Body of pancreas (tissue), 4 donors: Measurements from ENCODE around the gene PCDHA3. TPM values are rescaled to one million over a fixed set of nuclear protein-coding genes. Genes with fewer than 3 reads are reported as not detected.
"Not testable (repeated sequence)": the region's sequence is repeated elsewhere in the genome, so short reads cannot be mapped to it uniquely, and the experiment has no call there.

Experiments
- ATAC-seq: fragments of 150-250 bp; one replicate; pipeline ENCODE4 v1.9.1; 2016
- DNase-seq, 4 donors: peaks; one replicate each; pipeline ENCODE4 v3.0.0-alpha.2; 2019
- H3K27ac ChIP-seq, 4 donors: fragments of 200-600 bp; sonication (generic); 1 replicate in 3 of 4; 2 replicates in 1 of 4; pipeline versions ENCODE4 v1.5.1 to v1.6.1; 2016 to 2019; ENCODE audit warnings: mild to moderate bottlenecking in 1 of 4, mixed read lengths in 1 of 4, moderate library complexity in 1 of 4
- H3K27me3 ChIP-seq, 2 donors: fragments of 200-600 bp; sonication (generic); one replicate each; pipeline ENCODE4 v1.6.0; 2016; ENCODE audit warnings: mild to moderate bottlenecking in 1 of 2
- H3K36me3 ChIP-seq, 2 donors: fragments of 200-600 bp; sonication (generic); replicated peaks in 1 of 2; 2 replicates each; pipeline ENCODE4 v1.5.1; 2016; ENCODE audit warnings: low read depth in 2 of 2; ENCODE audit not compliant: insufficient read depth in 1 of 2
- H3K4me1 ChIP-seq: fragments of 200-600 bp; sonication (generic); one replicate; pipeline ENCODE4 v1.6.0; 2016
- H3K4me3 ChIP-seq, 2 donors: fragments of 200-600 bp; sonication (generic); 1 replicate in 1 of 2; 2 replicates in 1 of 2; pipeline ENCODE4 v1.5.1; 2016 to 2019
- H3K9me3 ChIP-seq, 3 donors: fragments of 200-600 bp; sonication (generic); 1 replicate in 2 of 3; 2 replicates in 1 of 3; pipeline ENCODE4 v1.5.1; 2016
- CTCF ChIP-seq, 7 experiments: fragments of 450-650 bp in 4 of 7; fragments of 200-600 bp in 3 of 7; sonication (generic) in 3 of 7; IDR thresholded peaks; one replicate each; pipeline ENCODE4 v1.5.1; 2016 to 2019; ENCODE audit warnings: antibody characterized with exemption in 7 of 7
- POLR2A ChIP-seq, 3 donors: fragments of 450-650 bp; IDR thresholded peaks; one replicate each; pipeline ENCODE4 v1.6.1; 2016; ENCODE audit warnings: antibody characterized with exemption in 3 of 3, mild to moderate bottlenecking in 2 of 3
- WGBS, 2 donors: methylation state at CpG; one replicate each; pipeline ENCODE4 v1.1.5; 2017; 5-methylcytosine and 5-hydroxymethylcytosine counted together
- intact Hi-C: fragments of 100-400 bp; cut with DNase I; formaldehyde crosslinking; loops from one replicate; pipeline ENCODE4 v1.15.1; 2023
- total RNA-seq, 2 donors: library from RNA; depleted of rRNA; stranded (reverse); fragments of >200 nt; gene quantifications; one replicate each; pipeline ENCODE4 v1.1.0, GENCODE V29; 2016

The PCDHA3 gene
- total RNA-seq, 2 donors from 2014 or later = 0.99 to 1.0 TPM

GRCh38 chr5:140828362-140828737 lies 27.5 kb downstream of the PCDHA3 start:
- no peak overlapping the region for H3K27ac ChIP-seq
- peak in 3 of 7 experiments; percentile 5 to 10 (median 6) for TF ChIP-seq CTCF (IDR thresholded peaks at IDR 0.05)
- TF ChIP-seq POLR2A (IDR thresholded peaks at IDR 0.05) = no peak
- DNase-seq (no peak), ATAC-seq (no peak)
- WGBS, 2 donors = 18 to 22% methylated on average over 9 to 18 of the region's 18 CpGs
- intact Hi-C loops = no loop called here
- no peak overlapping the region for H3K4me3 ChIP-seq
- H3K4me1 ChIP-seq = no peaks in the 10 kb centered on the region
- peaks cover 0 to 26% (median 4%) of the 10 kb centered on the region in 3 donors for H3K9me3 ChIP-seq
- no peaks in the 10 kb centered on the region for H3K27me3 ChIP-seq
- no peaks in the 10 kb centered on the region for H3K36me3 ChIP-seq

- H3K27me3 ChIP-seq, DNase-seq, H3K4me1 ChIP-seq, ATAC-seq, H3K36me3 ChIP-seq, H3K27ac ChIP-seq, H3K4me3 ChIP-seq, intact Hi-C loops: not testable (repeated sequence)
- H3K9me3 ChIP-seq = peaks cover 0 to 30% (median 0%) of the 10 kb centered on the region in 3 donors
- 26 to 35% methylated on average over 14 to 80 of the region's 106 CpGs for WGBS, 2 donors
Measured at GRCh38 chr5:140829511-140830501, 28.9 kb downstream of the PCDHA3 start.

- WGBS, 2 donors = 6 to 12% methylated on average over 8 of the region's 8 CpGs
- Histone ChIP-seq H3K27ac (no peak within 1 kb of the TSS), H3K36me3 (no peaks in the 10 kb centered on the region), H3K27me3 (no peaks in the 10 kb centered on the region), H3K4me1 (no peaks in the 10 kb centered on the region), H3K9me3 (peaks cover 0 to 34% (median 0%) of the 10 kb centered on the region in 3 donors), H3K4me3 (no peak within 1 kb of the TSS)
- no peak for DNase-seq
- no peak for ATAC-seq
- TF ChIP-seq POLR2A (IDR thresholded peaks at IDR 0.05) (no peak), CTCF (IDR thresholded peaks at IDR 0.05) (peak in 3 of 7 experiments; percentile 5 to 19 (median 7))
- intact Hi-C loops = no loop called here
Measured at GRCh38 chr5:140833993-140834392, 33.1 kb downstream of the PCDHA3 start, which contains the start of gene PCDHA7. Gene PCDHA7 (plus strand): TSS chr5:140834269. CDS start chr5:140834384, 115 bp downstream.

- H3K27me3 ChIP-seq, DNase-seq, H3K4me1 ChIP-seq, ATAC-seq, H3K36me3 ChIP-seq, intact Hi-C loops, H3K4me3 ChIP-seq, H3K27ac ChIP-seq: not testable (repeated sequence)
- peaks cover 0 to 29% (median 0%) of the 10 kb centered on the region in 3 donors for H3K9me3 ChIP-seq
- WGBS, 2 donors = 13 to 24% methylated on average over 16 to 26 of the region's 38 CpGs
Measured at GRCh38 chr5:140834439-140835008, 33.7 kb downstream of the PCDHA3 start.

GRCh38 chr5:140835622-140836510 lies 35.0 kb downstream of the PCDHA3 start:
- no peak overlapping the region for H3K27ac ChIP-seq
- ATAC-seq (no peak), DNase-seq (no peak)
- H3K36me3 ChIP-seq = no peaks in the 10 kb centered on the region
- 31 to 41% methylated on average over 26 to 101 of the region's 103 CpGs for WGBS, 2 donors
- H3K27me3 ChIP-seq = no peaks in the 10 kb centered on the region
- H3K4me1 ChIP-seq = no peaks in the 10 kb centered on the region
- H3K9me3 ChIP-seq = peaks cover 0 to 22% (median 0%) of the 10 kb centered on the region in 3 donors
- intact Hi-C loops = no loop called here
- H3K4me3 ChIP-seq = no peak overlapping the region
- TF ChIP-seq CTCF (IDR thresholded peaks at IDR 0.05) (no peak), POLR2A (IDR thresholded peaks at IDR 0.05) (no peak)
